GM23338 (cell line): ENCODE results near the gene TCERG1L. TPM values are rescaled to one million over a fixed set of nuclear protein-coding genes. Genes with fewer than 3 reads are reported as not detected.

Source experiments
- ATAC-seq: fragments of 200-7000 bp; cut with Tn5 transposase; 3 replicates; pipeline ENCODE4 v1.9.1; 2020
- DNase-seq: peaks from one replicate; pipeline ENCODE4 v3.0.0-alpha.2; 2015; ENCODE audit warnings: low spot score
- H2AFZ ChIP-seq: fragments of 200-600 bp; sonication (generic); 2 replicates; pipeline ENCODE4 v1.8.0; 2016; ENCODE audit warnings: antibody characterized with exemption, mild to moderate bottlenecking, moderate library complexity
- H3F3A ChIP-seq: fragments of 200-600 bp; sonication (generic); replicated peaks from 2 replicates; pipeline ENCODE4 v1.8.0; 2017; ENCODE audit warnings: antibody characterized with exemption, mixed run types, low read depth
- H3K27ac ChIP-seq: fragments of 200-600 bp; sonication (generic); 2 replicates; pipeline ENCODE4 v1.6.1; 2016; ENCODE audit warnings: low read depth
- H3K27me3 ChIP-seq: fragments of 200-600 bp; sonication (generic); 2 replicates; pipeline ENCODE4 v1.8.0; 2016; ENCODE audit warnings: mild to moderate bottlenecking, mixed run types, moderate library complexity; ENCODE audit not compliant: insufficient read depth
- H3K36me3 ChIP-seq: fragments of 200-600 bp; sonication (generic); 2 replicates; pipeline ENCODE4 v1.8.0; 2016; ENCODE audit warnings: mild to moderate bottlenecking; ENCODE audit not compliant: insufficient read depth
- H3K4me1 ChIP-seq: fragments of 200-600 bp; sonication (generic); 2 replicates; pipeline ENCODE4 v1.8.0; 2016; ENCODE audit warnings: mild to moderate bottlenecking, moderate library complexity; ENCODE audit not compliant: insufficient read depth
- H3K4me2 ChIP-seq: fragments of 200-600 bp; sonication (generic); 2 replicates; pipeline ENCODE4 v1.7.1; 2017; ENCODE audit warnings: mixed run types
- H3K4me3 ChIP-seq: fragments of 200-600 bp; sonication (generic); 2 replicates; pipeline ENCODE4 v1.6.1; 2016; ENCODE audit warnings: mixed run types
- H3K79me2 ChIP-seq: fragments of 200-600 bp; sonication (generic); replicated peaks from 2 replicates; pipeline ENCODE4 v1.8.0; 2017; ENCODE audit warnings: mild to moderate bottlenecking; ENCODE audit not compliant: insufficient read depth
- H3K9me2 ChIP-seq: fragments of 200-600 bp; sonication (generic); 2 replicates; pipeline ENCODE4 v1.8.0; 2017; ENCODE audit not compliant: insufficient read depth
- H4K20me1 ChIP-seq: fragments of 200-600 bp; sonication (generic); replicated peaks from 2 replicates; pipeline ENCODE4 v1.8.0; 2017; ENCODE audit warnings: mild to moderate bottlenecking; ENCODE audit not compliant: insufficient read depth
- H3K27ac Mint-ChIP-seq: 2 replicates; pipeline ENCODE4 v1.8.0; 2020; ENCODE audit warnings: inconsistent platforms, mild to moderate bottlenecking, moderate library complexity, mixed read lengths
- H3K27me3 Mint-ChIP-seq: 3 replicates; pipeline ENCODE4 v1.8.0; 2022; ENCODE audit warnings: low read depth, mild to moderate bottlenecking, moderate library complexity, mixed read lengths, inconsistent platforms; ENCODE audit not compliant: insufficient read depth, poor library complexity
- H3K36me3 Mint-ChIP-seq: 3 replicates; pipeline ENCODE4 v1.8.0; 2021; ENCODE audit warnings: low read depth, mild to moderate bottlenecking, inconsistent platforms, moderate library complexity, mixed read lengths
- H3K4me1 Mint-ChIP-seq: 3 replicates; pipeline ENCODE4 v1.8.0; 2020; ENCODE audit warnings: mild to moderate bottlenecking, inconsistent platforms, mixed read lengths
- H3K4me3 Mint-ChIP-seq: 3 replicates; pipeline ENCODE4 v1.8.0; 2021; ENCODE audit warnings: moderate library complexity, mild to moderate bottlenecking, inconsistent platforms, mixed read lengths
- H3K9me3 Mint-ChIP-seq: 3 replicates; pipeline ENCODE4 v1.8.0; 2020; ENCODE audit warnings: moderate library complexity, mild to moderate bottlenecking, inconsistent platforms, mixed read lengths
- CREB1 ChIP-seq: fragments of 250-450 bp; sonication (Bioruptor Pico); IDR thresholded peaks from 2 replicates; pipeline ENCODE4 v1.5.0; 2020; ENCODE audit warnings: low read depth, mild to moderate bottlenecking, moderate library complexity
- EZH2 ChIP-seq: fragments of 200-600 bp; sonication (generic); IDR thresholded peaks from one replicate; pipeline ENCODE4 v1.8.0; 2017; ENCODE audit warnings: antibody characterized with exemption, mild to moderate bottlenecking, low read depth; ENCODE audit not compliant: unreplicated experiment
- EZH2phosphoT487 ChIP-seq: fragments of 200-600 bp; sonication (generic); IDR thresholded peaks from one replicate; pipeline ENCODE4 v1.8.1; 2018; ENCODE audit warnings: antibody characterized with exemption; ENCODE audit not compliant: unreplicated experiment
- POLR2AphosphoS5 ChIP-seq: IDR thresholded peaks from 2 replicates; pipeline ENCODE4 v1.6.1; 2016; ENCODE audit warnings: antibody characterized with exemption, low read depth
- STAT1 ChIP-seq: IDR thresholded peaks from one replicate; pipeline ENCODE4 v1.6.1; 2016; ENCODE audit warnings: antibody characterized with exemption; ENCODE audit not compliant: unreplicated experiment
- ZNF114 ChIP-seq: fragments of 250-450 bp; sonication (Bioruptor Pico); IDR thresholded peaks from 2 replicates; pipeline ENCODE4 v1.5.0; 2020; ENCODE audit warnings: mild to moderate bottlenecking, moderate library complexity
- ZNF331 ChIP-seq: fragments of 250-450 bp; sonication (Bioruptor Pico); IDR thresholded peaks from 2 replicates; pipeline ENCODE4 v1.5.0; 2020; ENCODE audit warnings: low read depth, mild to moderate bottlenecking, moderate library complexity
- polyA plus RNA-seq: library from polyadenylated mRNA; unstranded; fragments of >200 nt; fragmentation: Nextera tagmentation; extraction: Ambion mirVana; gene quantifications from 2 replicates; pipeline ENCODE4 v1.2.1, GENCODE V29; 2016
- total RNA-seq: library from RNA; depleted of rRNA; stranded (reverse); fragments of >200 nt; shearing (Covaris generic); gene quantifications from 2 replicates; pipeline ENCODE4 v1.2.3, GENCODE V29; 2014
- TF ChIP-seq, protein P1 (sequence below): IDR thresholded peaks from one replicate; pipeline ENCODE4 v1.6.1; 2018; ENCODE audit warnings: antibody characterized with exemption; ENCODE audit not compliant: unreplicated experiment
- TF ChIP-seq, protein P2 (sequence below): IDR thresholded peaks from 2 replicates; pipeline ENCODE4 v1.6.1; 2016; ENCODE audit warnings: antibody characterized with exemption

The TCERG1L gene
- total and polyA plus RNA-seq, 2 experiments from 2014 or later, result 3.9 to 5.5 TPM

DNA sequence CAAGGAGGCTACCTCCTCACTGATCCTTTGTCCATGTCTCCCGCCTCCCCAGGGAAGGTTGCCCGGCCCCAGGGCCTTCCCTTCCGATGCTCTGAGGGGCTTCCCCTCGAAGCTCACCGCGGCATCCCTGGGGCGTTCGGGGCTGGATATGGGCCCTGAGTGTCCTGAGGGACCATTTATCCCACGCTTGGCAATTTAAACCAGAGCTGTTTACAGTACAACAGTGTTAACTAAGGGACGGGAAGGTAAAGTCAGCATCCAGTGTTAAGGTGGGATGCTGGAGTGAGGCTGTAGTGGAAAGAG, 92.0 kb downstream of the TCERG1L start:
- Histone ChIP-seq H3K27me3 (no peaks in the 10 kb centered on the region), H3K9me2 (no peaks in the 10 kb centered on the region), H2AFZ (no peak overlapping the region), H3K36me3 (no peaks in the 10 kb centered on the region), H3K4me1 (no peaks in the 10 kb centered on the region), H3F3A (no peaks in the 10 kb centered on the region), H3K79me2 (no peaks in the 10 kb centered on the region), H3K4me2 (no peak overlapping the region), H3K4me3 (no peak overlapping the region), H4K20me1 (no peaks in the 10 kb centered on the region), H3K27ac (no peak overlapping the region)
- Mint-ChIP-seq H3K9me3 (peaks cover 89% of the 10 kb centered on the region), H3K27me3 (peaks cover 5% of the 10 kb centered on the region), H3K4me1 (no peaks in the 10 kb centered on the region), H3K36me3 (peaks cover 25% of the 10 kb centered on the region), H3K27ac (no peak overlapping the region), H3K4me3 (no peak overlapping the region)
- ATAC-seq, result no peak
- TF ChIP-seq, protein P1, sequence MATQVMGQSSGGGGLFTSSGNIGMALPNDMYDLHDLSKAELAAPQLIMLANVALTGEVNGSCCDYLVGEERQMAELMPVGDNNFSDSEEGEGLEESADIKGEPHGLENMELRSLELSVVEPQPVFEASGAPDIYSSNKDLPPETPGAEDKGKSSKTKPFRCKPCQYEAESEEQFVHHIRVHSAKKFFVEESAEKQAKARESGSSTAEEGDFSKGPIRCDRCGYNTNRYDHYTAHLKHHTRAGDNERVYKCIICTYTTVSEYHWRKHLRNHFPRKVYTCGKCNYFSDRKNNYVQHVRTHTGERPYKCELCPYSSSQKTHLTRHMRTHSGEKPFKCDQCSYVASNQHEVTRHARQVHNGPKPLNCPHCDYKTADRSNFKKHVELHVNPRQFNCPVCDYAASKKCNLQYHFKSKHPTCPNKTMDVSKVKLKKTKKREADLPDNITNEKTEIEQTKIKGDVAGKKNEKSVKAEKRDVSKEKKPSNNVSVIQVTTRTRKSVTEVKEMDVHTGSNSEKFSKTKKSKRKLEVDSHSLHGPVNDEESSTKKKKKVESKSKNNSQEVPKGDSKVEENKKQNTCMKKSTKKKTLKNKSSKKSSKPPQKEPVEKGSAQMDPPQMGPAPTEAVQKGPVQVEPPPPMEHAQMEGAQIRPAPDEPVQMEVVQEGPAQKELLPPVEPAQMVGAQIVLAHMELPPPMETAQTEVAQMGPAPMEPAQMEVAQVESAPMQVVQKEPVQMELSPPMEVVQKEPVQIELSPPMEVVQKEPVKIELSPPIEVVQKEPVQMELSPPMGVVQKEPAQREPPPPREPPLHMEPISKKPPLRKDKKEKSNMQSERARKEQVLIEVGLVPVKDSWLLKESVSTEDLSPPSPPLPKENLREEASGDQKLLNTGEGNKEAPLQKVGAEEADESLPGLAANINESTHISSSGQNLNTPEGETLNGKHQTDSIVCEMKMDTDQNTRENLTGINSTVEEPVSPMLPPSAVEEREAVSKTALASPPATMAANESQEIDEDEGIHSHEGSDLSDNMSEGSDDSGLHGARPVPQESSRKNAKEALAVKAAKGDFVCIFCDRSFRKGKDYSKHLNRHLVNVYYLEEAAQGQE, result no peak
- TF ChIP-seq STAT1 (no peak), ZNF114 (CRISPR knock-in tag) (no peak), EZH2 (no peak), POLR2AphosphoS5 (no peak), EZH2phosphoT487 (no peak), ZNF331 (CRISPR knock-in tag) (no peak), CREB1 (CRISPR knock-in tag) (no peak)
- TF ChIP-seq, protein P2, sequence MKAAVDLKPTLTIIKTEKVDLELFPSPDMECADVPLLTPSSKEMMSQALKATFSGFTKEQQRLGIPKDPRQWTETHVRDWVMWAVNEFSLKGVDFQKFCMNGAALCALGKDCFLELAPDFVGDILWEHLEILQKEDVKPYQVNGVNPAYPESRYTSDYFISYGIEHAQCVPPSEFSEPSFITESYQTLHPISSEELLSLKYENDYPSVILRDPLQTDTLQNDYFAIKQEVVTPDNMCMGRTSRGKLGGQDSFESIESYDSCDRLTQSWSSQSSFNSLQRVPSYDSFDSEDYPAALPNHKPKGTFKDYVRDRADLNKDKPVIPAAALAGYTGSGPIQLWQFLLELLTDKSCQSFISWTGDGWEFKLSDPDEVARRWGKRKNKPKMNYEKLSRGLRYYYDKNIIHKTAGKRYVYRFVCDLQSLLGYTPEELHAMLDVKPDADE, result no peak
- no peak for DNase-seq

DNA sequence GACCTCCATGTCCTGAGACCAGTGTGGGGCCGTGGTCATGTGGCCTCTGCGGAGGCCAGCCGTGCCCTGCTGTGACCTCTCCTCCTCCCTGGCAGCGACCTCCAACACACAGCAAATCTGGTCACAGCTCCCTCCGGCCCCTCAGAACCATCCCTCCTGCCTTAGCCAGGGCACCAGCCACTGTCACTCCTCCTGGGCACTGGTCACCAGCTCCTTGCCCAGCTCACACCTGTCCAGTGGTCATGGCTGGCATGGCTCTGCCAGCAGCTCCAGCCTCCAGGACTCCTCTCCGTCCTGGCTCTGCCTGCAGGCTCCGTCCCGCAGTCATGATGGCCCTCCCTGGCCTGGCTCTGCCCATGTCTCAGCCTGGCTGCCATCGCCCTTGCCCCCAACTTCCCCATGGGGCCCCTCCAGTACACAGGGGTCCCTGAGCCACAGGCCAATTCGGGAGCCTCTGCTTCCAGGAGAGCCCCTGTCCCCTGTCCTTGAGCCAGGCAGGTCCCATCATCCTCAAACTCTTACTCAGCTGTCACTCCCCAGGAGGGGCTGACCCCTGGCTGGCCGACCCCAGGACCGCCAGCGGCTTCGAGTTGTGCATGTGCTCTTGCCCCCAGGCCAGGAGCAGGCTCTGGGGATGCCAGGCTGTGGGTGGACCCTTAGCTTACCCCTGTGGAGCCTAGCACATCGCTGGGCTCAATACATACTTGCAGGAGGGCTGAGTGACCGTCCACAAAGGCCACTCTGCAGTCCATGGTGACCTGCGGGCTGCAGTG, 92.5 kb downstream of the TCERG1L start:
- no peaks in the 10 kb centered on the region for H3K36me3 ChIP-seq
- no peaks in the 10 kb centered on the region for H3K27me3 ChIP-seq
- peaks cover 89% of the 10 kb centered on the region for H3K9me3 Mint-ChIP-seq
- H3K27ac Mint-ChIP-seq, result no peak overlapping the region
- TF ChIP-seq POLR2AphosphoS5 (no peak), EZH2phosphoT487 (no peak), STAT1 (no peak), ZNF114 (CRISPR knock-in tag) (no peak), EZH2 (no peak)
- H3K4me2 ChIP-seq, result no peak overlapping the region
- H3K27ac ChIP-seq, result no peak overlapping the region
- no peaks in the 10 kb centered on the region for H3K4me1 ChIP-seq
- no peaks in the 10 kb centered on the region for H3F3A ChIP-seq
- H3K79me2 ChIP-seq, result no peaks in the 10 kb centered on the region
- DNase-seq (no peak), ATAC-seq (no peak)
- H3K36me3 Mint-ChIP-seq, result peaks cover 27% of the 10 kb centered on the region
- no peak overlapping the region for H3K4me3 ChIP-seq
- no peak overlapping the region for H3K4me3 Mint-ChIP-seq
- no peaks in the 10 kb centered on the region for H3K9me2 ChIP-seq
- H2AFZ ChIP-seq, result no peak overlapping the region
- no peaks in the 10 kb centered on the region for H4K20me1 ChIP-seq
- H3K4me1 Mint-ChIP-seq, result no peaks in the 10 kb centered on the region
- H3K27me3 Mint-ChIP-seq, result peaks cover 5% of the 10 kb centered on the region
